Esophagus squamous epithelium (tissue), 4 donors: ENCODE measurements around the gene PIK3AP1.

Source experiments
- CTCF ChIP-seq, 6 experiments: fragments of 450-650 bp in 4 of 6; fragments of 200-600 bp in 2 of 6; sonication (generic) in 2 of 6; IDR thresholded peaks; one replicate each; pipeline ENCODE4 v1.5.1; 2016 to 2019; ENCODE audit warnings: antibody characterized with exemption in 6 of 6, mild to moderate bottlenecking in 4 of 6, moderate library complexity in 4 of 6
- POLR2A ChIP-seq, 4 donors: fragments of 450-650 bp; IDR thresholded peaks; one replicate each; pipeline ENCODE4 v1.6.1; 2017; ENCODE audit warnings: antibody characterized with exemption in 4 of 4, mild to moderate bottlenecking in 4 of 4, moderate library complexity in 3 of 4

GRCh38 chr10:96658844-96659243, 61.5 kb downstream of the PIK3AP1 start:
- TF ChIP-seq CTCF (IDR thresholded peaks at IDR 0.05): no peak
- TF ChIP-seq POLR2A (IDR thresholded peaks at IDR 0.05): no peak
